ENCODE results near the gene PDYN.
"Not testable (repeated sequence)": the region's sequence is repeated elsewhere in the genome, so short reads cannot be mapped to it uniquely, and the experiment has no call there.

The PDYN gene

DNA sequence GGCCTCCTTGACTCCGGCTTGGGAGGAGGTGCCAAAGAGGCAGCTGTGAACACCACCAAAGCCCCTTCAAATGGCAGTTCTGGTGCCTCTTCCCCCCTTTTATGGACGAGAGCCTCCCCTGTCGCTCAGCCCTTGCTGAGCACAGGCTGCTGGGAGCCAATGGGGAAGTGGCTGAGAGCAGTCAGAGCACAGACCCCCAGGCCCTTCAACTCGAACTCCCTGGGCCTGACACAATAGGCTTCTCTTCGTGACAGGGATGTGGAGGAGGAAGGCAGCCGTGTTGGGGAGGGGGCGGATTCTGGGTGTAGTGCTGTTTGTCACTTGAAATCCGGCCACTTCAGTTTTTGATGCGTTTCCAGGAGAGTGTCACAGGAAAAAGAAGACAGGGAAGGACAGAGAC, at the start of gene PDYN:
Gene PDYN, minus strand, starts transcription at position 73 of the 400 bp plus-strand sequence. CDS start 10,974 bp downstream, outside the sequence.
- FAIRE-seq = no peak

DNA sequence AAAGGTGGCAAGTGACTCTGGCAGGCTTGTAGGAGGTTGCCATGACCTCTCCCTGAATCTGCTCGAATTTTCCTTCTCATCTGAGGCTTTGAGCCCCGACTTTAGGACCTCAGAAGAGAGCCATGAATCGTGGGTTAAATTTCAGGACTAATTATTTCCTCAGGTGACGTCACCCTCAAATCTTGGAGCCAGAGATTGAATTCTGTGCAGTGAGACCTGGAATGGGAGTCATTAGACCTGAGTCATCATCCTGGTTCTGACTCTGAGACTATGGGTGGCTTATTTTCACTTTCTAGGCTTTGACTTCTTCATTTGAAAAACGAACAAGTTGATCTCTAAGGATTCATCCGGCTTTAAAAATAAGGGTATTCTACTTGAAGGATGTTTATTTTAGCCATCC, 48.5 kb upstream of the PDYN start:
- no peak for FAIRE-seq

DNA sequence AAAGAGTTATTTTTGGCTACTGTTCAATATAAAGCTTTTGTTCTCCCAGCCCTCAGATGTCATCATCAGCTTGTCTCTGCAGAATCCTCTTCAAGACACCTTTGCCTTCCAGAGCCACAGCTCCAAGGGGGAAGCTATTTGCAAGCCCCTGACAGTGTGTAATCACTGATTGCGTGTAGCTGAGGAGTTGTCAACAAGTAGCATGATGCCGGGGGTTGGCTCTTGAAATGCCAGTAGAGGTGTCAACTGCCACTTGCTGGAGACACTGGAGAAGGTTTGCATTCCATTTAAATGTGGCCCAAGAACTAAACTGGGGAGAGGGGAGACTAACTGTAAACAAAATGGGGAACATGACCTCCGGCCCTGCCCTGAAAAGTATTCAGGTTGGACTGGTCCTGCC, 44.3 kb upstream of the PDYN start:
- FAIRE-seq = no peak

DNA sequence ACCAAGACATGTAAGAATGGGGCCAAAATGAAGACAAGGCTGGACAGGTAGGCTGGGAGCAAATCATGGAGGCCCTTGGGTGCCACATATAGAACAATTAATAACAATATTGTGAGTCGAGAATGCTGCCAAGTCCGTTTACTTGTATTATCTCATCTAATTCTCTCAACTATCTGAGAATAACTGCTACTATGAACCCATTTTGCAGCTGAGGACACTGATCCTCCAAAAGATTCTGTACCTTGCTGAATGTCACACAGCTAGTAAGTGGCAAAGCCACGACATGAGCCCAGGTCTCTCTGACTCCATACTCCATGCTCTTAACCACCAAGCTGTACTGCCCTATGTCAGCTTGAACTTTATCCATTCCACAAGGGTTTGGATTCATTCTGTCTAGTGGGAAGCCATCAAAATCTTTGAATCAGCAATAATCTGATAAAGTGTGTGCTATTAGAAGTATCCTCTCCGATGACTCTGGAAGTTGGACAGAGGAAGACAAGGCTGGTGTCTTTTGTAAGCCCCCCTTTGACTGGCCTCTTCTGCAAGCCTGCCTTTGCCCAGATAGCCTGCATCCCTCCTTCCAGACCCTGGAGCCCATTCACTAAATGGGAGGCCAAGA, 43.5 kb upstream of the PDYN start:
- FAIRE-seq = no peak

DNA sequence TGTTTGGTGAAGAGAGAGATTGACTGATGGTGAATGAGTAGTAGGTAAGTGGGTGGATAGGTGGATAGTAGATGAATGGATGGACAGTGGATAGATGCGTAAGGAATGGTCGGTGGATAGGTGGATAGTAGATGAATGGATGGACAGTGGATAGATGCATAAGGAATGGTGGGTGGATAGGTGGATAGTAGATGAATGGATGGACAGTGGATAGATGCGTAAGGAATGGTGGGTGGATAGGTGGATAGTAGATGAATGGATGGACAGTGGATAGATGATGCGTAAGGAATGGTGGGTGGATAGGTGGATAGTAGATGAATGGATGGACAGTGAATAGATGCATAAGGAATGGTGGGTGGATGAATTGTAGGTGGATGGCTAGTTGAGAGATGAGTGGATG, 42.5 kb upstream of the PDYN start:
- not testable (repeated sequence) for FAIRE-seq

DNA sequence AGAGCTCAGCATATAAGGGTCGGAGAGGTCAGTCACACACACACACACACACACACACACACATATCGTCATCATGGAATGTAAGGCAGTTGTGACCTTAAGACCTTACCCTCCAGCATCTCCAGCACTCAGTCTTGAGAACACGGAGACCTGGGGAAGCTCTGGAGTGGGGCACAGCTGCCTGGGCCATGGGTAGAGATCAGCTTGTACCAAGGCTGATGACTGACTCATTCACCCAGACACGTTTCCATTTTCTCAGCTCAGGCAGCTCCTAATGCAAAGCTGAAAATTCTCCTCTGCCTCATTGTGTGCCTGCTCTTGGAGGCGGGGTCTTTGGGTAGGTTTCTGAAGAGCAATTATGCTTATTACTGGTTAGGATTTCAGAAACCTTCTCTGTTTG, 38.3 kb upstream of the PDYN start:
- no peak for FAIRE-seq

DNA sequence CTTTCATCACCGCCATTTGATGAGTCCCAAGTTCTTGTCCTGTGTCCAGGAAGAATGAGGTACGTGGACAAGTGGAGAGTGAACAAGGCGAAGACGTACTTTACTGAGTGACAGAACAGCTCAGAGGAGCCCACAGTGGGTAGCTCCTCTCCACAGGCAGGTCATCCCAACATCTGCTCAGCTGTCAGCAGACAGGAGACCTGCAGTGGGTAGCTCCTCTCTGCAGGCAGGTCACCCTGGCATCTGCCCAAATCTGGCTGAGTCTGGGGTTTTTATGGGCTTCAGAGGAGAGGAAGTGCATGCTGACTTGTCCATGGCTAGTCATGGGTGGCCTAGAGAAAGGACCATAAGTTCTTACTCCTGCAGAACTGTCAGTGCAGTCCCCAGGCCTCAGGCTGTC, 32.7 kb upstream of the PDYN start:
- no peak for FAIRE-seq

DNA sequence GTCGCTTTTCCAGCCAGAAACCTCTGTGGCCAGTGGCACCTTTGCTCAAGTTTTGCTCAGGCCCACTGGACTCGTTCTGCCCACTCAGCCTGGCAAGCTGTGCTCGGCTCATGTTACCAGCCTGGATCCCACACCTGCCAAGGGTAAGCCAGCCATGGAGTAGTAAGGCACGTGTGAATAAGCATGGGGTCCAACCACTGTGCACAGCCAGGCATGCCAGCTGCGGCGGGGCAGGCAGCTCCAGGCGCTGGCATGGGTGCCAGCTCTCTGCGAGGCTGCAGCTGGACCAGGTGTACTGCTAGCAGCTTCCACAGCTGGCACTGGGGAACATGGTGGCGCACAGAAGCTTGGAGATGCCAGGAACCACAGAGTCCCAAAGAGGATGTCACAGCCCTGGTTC, 32.1 kb upstream of the PDYN start:
- no peak for FAIRE-seq

DNA sequence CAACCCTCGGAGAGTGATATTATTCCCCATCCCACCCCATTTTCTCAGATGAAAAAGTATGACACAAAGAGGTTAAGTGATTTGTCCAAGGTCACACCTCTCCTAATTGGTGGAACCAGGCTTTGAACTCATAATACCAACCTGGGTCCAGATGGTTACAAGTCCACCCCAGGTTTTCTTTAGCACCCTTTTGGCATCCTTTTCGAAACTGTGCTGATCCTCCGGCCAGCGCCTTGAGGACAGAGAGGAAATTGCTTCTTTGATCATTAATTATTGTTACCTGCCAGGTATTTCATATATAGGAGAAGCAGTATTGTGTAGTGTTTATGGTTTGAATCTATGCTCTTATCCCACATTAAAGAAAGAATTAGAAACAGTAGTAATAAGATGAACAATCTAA, 29.3 kb upstream of the PDYN start:
- FAIRE-seq = no peak

DNA sequence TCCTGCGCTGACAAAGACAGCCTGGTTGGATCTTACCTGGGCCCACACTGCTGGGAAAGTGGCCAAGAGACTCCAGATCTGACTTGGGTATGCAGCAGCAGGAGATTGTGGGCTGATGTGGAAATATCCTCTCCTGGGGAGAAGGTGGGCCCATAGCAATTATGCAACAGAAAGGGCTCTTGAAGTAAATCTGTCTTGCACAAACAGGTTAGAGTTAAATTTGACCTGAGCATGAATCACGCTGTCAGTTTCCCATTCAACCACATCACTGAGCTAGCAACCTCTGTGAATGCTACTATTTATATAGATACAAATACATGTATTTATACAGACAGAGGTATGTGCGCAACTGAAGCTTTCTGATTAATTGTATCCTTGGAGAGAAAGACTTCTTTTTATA, 28.3 kb upstream of the PDYN start:
- no peak for FAIRE-seq

DNA sequence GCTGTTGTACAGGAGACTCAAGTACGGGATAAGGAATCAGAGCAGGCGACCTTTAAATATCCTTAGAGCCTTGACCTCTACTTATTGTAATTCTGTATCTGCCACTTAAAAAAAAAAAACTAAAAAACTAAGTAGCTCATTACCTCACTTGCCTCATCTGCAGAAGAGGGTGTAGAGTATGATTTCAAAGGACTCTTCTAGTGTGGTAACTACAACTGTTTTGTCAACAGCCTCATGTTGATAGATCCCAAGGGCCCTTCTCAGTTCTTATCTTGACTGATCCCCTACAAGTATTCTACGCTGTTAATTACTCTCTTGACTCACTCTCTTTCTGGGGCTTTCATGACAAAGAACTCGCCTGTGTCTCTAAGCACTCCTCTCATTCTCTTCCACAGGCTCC, 16.7 kb upstream of the PDYN start:
- no peak for FAIRE-seq

DNA sequence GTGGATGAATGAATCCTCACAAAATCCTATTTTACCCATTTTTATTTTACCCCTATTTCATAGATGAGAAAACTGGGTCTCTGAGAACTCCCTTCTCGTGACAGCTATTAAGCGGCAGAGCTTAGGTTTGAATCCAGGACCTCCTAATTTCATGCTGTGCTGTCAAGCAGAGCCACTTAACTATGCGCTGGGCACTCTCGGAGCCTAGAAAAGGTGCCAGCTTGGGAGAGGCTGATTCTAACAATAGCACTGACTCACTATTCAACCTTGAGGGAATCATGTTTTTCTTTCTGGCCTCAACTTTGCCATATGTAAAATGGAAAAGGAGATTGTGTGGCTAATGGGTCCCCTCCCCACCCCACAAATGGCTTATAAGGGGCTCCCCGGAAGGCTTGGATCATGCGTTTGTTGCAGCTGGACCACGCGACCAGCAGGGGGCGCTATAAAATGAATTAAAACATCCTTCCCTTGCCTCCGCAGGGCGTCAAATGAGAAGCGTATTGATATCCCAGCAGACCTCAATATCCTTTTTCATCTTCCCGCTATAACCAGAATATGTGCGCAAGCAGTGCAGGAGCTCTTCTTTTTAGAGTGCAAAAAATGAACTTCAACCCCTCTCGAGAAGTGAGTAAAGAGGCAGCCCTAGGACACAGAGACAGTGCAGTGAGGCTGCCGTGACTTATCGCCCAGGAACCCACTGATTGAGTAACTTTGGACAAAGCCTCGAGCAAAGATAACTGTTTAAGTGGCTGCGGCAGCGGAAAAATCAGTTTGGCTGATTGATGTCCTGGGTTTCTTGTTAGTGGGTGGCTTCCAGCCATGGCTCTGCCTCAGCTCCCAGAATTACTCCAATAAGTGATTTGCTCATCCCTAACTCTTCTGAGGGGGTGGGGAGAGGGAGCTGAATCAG, 12.8 kb upstream of the PDYN start:
- no peak for FAIRE-seq

DNA sequence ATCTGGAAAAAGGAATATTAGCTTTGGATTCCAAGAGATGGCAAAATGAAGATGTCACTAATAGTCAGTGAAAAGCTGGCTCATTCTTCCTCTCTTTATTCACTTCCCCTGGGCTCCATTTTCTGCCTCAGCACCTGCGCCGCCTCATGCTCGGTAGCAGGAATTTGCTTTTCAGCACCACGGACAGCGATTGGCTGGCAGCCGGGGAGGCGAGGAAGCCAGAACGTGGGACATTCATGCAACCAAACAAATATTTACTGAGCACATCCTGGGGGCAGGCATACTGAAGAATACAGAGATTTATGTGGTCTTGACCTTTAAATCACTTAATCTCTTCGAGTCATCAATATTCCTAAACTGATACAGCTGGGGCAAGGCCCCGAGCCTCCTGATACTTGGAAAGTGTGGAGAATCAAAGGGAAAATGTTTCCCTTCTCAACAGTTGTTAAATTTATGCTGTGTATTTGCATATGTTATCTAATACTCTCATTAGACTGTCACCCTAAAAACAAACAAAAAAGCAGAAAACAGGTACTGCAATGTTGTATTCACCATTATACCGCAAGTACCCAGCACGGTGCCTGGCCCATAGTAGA, 12.1 kb upstream of the PDYN start:
- no peak for FAIRE-seq

DNA sequence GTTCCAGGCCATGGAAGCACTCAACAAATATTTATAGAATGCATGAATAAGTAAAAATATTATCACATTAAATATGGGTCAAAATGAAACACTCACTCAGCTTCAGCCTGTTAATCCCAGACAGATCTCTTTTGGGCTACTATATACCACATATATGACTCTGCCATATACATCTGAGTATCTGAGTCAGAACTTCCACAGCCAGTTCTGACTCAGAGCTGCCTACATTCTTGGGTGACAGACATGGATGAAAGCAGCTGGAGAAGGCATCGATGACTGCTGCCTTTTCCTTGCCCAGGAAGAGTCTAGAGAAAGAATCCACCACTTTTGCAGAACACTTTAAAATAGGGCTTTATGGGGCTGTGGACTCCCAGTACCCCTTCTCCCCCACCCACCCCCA, 11.5 kb upstream of the PDYN start:
- no peak for FAIRE-seq

DNA sequence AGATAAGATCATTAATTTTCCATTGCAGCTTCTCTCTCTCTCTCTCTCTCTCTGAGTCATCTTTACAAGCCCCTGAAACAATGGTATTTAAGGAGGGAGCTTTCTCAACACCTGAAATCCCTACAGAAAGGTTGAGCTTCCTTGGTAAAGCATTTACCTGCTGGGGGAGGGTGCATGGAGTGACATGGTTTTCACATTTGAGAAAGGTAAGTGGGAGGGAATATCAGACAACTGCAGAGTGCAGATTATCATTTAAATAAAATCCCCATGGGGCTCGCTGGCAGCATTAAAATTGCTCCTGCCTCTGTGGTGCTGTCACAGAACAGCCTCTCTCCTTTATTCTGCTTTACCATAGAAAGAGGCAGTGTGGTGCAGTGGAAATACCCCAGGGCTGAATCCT, 10.3 kb upstream of the PDYN start:
- no peak for FAIRE-seq

DNA sequence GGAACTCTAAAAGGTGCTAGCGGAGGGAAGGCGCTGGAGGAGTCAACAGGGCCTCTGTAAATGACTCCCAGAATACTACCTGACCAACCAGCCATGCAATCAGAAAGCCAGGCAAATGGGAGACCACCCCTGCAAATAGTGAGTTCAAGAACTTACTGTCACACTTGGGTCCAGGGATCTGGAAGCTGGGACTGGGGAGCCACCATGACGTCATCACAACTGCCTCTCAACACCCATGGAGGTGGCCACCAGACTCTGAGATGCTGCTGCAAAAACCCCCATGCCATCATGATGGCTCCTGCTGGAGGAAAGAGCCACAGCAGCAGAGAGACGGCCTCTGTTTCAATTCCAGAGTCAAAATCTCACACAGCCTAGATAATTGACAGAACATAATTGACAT, 8.5 kb upstream of the PDYN start:
- no peak for FAIRE-seq

DNA sequence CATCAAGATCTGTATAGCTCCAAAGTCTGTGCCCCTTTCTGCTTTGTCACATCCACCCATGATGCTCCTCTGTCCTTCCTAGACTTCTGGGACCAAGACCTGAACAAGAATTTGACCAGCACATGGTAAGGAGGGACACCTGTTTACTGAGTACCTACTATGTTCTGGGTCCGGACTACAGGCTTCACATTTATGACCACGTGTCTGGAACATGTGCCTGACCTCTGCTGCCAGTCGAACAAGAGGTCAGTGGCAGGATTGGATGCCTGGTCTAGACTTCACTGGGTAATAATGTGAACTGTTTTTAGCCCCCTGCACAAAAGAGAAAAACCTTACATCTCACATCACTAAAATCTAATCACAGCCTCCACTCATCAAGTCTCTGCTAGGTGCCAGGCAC, 7.3 kb upstream of the PDYN start:
- no peak for FAIRE-seq

DNA sequence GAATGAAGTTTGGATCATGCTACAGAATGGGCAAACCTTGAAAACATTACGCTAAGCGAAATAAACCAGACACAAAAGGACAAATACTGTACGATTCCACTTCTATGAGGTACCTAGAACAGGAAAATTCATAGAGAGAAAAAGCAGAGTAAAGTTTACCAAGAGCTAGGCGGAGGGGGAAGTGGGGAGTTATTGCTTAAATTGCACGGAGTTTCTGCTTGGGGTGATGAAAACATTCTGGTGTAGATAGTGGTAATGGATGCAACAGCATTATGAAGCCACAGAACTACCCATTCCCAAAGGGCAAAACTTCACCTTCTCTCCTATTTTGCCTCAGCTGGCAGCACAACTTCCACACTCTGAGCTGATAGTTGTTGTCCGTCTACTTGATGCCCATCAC, 6.4 kb upstream of the PDYN start:
- no peak for FAIRE-seq

DNA sequence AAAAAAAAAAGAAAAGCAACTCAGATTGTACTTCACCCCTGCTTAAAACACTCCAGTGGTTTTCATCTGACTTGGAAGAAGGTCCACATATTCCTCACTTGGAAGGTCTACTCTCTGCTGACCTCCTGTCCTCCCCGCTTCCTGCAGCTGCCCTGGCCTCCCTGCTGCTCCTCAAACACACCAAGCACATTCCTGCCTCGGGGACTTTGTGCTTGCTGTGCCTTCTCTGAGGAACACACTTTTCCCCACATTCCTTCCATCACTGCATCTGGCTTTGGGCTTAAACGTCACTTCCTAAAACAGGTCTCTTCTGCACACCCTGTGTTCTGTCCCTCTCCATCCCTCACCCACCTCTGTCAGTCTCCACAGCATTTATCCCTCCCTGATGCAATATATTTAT, 4.9 kb upstream of the PDYN start:
- FAIRE-seq = no peak

DNA sequence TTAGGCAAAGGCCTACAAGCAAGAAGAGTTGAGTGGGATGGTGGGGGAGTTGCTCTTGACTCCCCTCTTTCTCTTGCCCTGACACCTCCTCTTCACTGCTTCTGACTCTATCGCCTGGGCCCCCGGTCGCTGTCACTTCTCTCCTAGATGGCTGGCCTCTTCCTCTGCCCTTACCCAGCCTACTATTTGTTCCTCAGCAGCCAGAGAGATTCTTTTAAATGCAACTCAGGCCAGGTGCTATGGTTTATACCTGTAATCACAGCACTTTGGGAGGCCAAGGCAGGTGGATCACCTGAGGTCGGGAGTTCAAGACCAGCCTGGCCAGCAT, 4.3 kb upstream of the PDYN start:
- no peak for FAIRE-seq

DNA sequence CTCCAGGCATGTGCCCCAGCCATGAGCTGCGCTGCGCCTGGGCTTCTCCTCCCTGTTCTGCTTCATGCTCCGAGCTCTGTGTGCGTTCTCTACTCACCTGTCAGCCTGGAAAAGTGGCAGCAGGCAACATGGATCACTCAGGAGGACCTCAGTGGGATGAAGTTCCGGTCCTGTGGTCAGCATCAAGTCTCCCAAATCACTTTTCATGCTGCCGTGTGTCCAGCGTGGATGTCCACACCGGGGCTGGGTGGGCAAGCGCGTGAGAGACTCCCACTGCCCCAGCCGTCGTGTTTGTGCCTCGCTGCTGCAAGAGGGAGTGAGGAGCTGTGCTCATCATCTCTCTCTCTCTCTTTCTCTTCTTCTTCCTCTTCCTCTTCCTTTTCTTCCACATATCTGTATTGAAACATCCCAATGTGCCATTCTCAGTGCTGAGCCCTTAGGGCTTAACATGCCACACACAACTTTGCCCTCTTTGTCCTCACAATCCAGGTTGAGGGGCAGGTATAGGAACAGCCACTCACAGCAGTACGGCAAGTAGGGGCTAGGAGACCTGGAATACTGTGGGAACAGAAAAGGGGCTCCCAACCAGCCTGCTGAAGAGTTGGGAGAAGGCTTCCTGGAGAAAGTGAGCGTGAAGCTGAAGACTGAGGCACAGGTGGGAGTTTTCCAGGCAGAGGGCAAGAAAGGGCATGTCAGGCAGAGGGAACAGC, 3.8 kb upstream of the PDYN start:
- FAIRE-seq = no peak

DNA sequence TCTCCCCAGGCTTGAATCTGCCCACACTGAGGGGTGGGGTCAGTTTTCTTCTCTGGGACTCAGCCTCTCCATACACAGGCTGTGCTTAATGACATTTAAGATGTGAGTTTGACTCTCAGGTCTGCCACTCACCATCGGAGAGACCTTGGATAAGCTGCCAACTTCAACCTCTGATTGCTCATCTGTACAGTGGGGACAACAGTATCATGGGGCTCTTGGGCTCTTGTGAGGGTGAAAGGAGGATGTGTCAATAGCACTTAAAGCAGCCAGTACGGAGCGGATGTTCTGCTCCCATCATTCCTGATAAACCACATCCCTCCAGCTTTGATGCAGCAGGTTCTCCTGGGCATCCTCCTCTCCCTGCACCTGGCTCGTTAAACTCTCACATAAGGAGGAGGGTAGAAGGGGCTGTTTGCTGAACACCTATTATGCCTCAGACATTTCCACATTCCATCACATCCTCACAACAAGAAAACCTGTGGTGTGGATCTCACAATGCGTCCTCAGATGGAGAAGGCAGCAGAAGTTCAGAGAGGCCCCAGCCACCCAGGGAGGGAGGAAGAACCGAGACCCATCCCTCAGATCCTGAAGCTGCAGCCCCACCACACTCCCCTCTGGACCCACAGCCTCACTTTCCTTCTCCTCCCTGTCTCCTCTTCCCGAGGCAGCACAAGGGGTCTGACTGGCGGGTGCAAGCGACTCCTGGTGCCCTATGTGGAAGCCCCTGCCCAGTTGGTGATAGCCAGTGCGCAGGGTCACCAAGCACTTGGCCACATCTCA, 1.9 kb upstream of the PDYN start:
- FAIRE-seq = no peak

DNA sequence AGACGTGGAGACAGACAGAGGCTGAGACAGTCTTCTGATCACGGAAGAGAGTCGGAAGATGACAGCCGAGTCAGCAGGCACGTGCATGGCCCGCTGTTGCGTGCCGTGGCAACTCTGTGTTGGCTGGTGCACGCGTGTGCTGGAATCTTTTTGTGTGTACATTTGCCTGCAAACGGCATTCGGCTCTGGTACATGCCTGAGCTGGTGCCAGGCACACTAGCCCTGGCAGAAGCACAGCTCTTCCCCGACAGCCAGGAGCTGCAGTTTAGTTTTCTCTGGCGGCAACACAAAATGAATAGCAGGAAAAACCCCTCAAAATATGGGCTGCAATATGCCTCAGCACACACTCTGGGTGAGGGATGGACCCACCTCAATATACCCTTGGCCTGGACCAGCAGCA, 769 bp upstream of the PDYN start:
- no peak for FAIRE-seq
